HL-60 (cell line): ENCODE results near the gene CES2.

Experiments
- DNase-seq, 2 experiments: peaks; one replicate each; pipeline ENCODE4 v3.0.0-alpha.2; 2010 to 2020; ENCODE audit warnings: low read depth in 1 of 2, low spot score in 1 of 2
- H3K27ac ChIP-seq: fragments of 250-450 bp; sonication (Bioruptor Pico); replicated peaks from 2 replicates; pipeline ENCODE4 v1.5.1; 2020; ENCODE audit warnings: mild to moderate bottlenecking, moderate library complexity
- H3K27me3 ChIP-seq: fragments of 250-450 bp; sonication (Bioruptor Pico); 2 replicates; pipeline ENCODE4 v1.5.1; 2021; ENCODE audit warnings: mild to moderate bottlenecking, moderate library complexity; ENCODE audit not compliant: insufficient read depth, poor library complexity, severe bottlenecking
- H3K4me3 ChIP-seq: replicated peaks from 2 replicates; pipeline ENCODE4 v1.5.1; 2011; ENCODE audit warnings: mild to moderate bottlenecking, control low read depth, low read length; ENCODE audit not compliant: insufficient read depth
- CTCF ChIP-seq: IDR thresholded peaks from one replicate; pipeline ENCODE4 v1.5.1; 2011; ENCODE audit warnings: low read length, control low read depth, inconsistent platforms; ENCODE audit not compliant: insufficient read depth
- GABPA ChIP-seq: IDR thresholded peaks from 2 replicates; pipeline ENCODE4 v1.6.1; 2012; ENCODE audit warnings: low read depth
- POLR2AphosphoS5 ChIP-seq: IDR thresholded peaks from 2 replicates; pipeline ENCODE4 v1.6.1; 2012; ENCODE audit warnings: low read depth
- SPI1 ChIP-seq: IDR thresholded peaks from 2 replicates; pipeline ENCODE4 v1.6.1; 2012; ENCODE audit warnings: low read depth, mild to moderate bottlenecking, borderline replicate concordance
- TF ChIP-seq, protein P1 (sequence below): IDR thresholded peaks from 2 replicates; pipeline ENCODE4 v1.6.1; 2012; ENCODE audit warnings: low read depth; ENCODE audit not compliant: insufficient replicate concordance

CES2 gene

DNA sequence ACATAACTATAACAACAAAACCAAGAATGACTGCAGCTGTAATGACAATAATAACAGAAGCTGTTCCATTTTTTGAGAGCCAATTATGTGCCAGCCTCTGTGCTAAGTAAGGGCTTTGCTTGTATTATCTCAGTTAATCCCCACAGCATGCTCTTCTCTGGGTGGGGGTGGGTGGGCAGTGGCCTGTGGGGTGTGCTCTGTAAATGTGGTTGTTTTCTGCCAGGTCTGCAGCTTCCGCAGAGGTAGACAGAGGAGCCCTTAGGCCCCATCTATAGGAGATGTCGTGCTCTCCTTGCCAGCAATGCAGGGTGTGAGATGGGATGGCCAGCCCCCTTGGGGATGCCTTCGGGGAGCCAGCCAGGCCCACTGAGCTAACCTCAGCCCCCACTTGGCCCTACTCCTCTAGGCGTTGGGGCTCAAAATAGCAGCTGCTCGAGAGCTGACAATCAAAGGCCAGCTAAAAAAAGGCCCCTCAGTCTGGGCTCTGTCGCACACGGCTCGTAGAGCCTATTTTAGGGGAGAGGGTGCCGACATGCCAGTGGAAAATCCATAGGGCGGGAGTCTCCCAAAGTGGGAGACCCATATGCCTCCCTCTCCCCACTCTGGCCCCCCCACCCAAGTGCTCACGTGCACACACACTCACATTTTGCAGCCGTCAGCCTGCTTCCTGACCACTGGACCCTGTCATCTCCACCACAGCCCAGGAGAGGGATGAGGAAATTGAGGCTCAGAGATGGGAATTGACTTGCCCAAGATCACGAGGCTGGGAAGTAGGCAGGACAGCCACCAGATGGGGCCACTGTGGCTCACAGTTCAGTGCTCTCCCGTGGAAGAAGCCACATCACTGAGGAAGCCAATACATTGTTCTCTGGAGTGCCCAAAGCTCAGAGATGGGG, 32.4 kb upstream of the CES2 start:
- TF ChIP-seq, protein P1, sequence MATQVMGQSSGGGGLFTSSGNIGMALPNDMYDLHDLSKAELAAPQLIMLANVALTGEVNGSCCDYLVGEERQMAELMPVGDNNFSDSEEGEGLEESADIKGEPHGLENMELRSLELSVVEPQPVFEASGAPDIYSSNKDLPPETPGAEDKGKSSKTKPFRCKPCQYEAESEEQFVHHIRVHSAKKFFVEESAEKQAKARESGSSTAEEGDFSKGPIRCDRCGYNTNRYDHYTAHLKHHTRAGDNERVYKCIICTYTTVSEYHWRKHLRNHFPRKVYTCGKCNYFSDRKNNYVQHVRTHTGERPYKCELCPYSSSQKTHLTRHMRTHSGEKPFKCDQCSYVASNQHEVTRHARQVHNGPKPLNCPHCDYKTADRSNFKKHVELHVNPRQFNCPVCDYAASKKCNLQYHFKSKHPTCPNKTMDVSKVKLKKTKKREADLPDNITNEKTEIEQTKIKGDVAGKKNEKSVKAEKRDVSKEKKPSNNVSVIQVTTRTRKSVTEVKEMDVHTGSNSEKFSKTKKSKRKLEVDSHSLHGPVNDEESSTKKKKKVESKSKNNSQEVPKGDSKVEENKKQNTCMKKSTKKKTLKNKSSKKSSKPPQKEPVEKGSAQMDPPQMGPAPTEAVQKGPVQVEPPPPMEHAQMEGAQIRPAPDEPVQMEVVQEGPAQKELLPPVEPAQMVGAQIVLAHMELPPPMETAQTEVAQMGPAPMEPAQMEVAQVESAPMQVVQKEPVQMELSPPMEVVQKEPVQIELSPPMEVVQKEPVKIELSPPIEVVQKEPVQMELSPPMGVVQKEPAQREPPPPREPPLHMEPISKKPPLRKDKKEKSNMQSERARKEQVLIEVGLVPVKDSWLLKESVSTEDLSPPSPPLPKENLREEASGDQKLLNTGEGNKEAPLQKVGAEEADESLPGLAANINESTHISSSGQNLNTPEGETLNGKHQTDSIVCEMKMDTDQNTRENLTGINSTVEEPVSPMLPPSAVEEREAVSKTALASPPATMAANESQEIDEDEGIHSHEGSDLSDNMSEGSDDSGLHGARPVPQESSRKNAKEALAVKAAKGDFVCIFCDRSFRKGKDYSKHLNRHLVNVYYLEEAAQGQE: no peak
- no peak for TF ChIP-seq SPI1
- no peak for TF ChIP-seq CTCF
- no peak for TF ChIP-seq GABPA
- no peak for TF ChIP-seq POLR2AphosphoS5
- no peak for DNase-seq
- H3K27ac ChIP-seq: no peak overlapping the region

GRCh38 chr16:66903544-66904427, 31.5 kb upstream of the CES2 start:
- Histone ChIP-seq H3K4me3 (no peak overlapping the region), H3K27ac (no peak overlapping the region), H3K27me3 (no peaks in the 10 kb centered on the region)
- DNase-seq: no peak
- TF ChIP-seq, protein P1: no peak
- TF ChIP-seq GABPA (no peak), POLR2AphosphoS5 (no peak), CTCF (no peak), SPI1 (no peak)

More for the DNA sequence above, 32.4 kb upstream of the CES2 start:
- Histone ChIP-seq H3K27me3 (no peaks in the 10 kb centered on the region), H3K4me3 (no peak overlapping the region)

DNA sequence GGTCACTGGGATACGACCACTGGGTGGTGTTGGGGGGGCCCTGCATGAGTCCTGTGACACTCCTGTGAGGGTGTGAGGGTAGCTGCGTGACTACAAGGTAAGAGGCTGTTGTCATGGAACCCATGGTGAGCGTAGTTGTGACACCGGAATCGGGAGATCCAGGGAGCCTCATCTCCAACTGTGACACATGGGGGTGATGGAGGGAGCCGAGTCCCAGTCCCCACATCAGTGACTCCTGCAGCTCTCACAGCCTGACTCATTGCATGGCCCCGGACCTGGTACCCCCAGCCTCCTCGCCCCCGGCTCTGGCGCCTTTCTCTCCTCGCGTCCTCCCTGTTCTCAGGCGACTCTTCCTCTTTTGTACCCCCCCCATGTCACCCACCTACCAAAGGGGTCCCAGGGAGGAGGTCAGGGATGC, 30.9 kb upstream of the CES2 start:
- Histone ChIP-seq H3K27ac (no peak overlapping the region), H3K4me3 (no peak overlapping the region), H3K27me3 (no peaks in the 10 kb centered on the region)
- TF ChIP-seq SPI1: no peak
- TF ChIP-seq CTCF: no peak
- TF ChIP-seq POLR2AphosphoS5: no peak
- no peak for TF ChIP-seq GABPA
- TF ChIP-seq, protein P1: no peak
- DNase-seq: no peak
